SK-N-SH (cell line): ENCODE data around the gene UMODL1.

ENCODE experiments used
- MAX ChIP-seq: IDR thresholded peaks from 2 replicates; pipeline ENCODE4 v1.4.0; 2012; ENCODE audit warnings: low read depth
- POLR2AphosphoS5 ChIP-seq: IDR thresholded peaks from 2 replicates; pipeline ENCODE4 v1.6.1; 2012; ENCODE audit warnings: low read depth, low read length
- RAD21 ChIP-seq: IDR thresholded peaks from 2 replicates; pipeline ENCODE4 v1.6.1; 2012; ENCODE audit warnings: mild to moderate bottlenecking, low read length
- REST ChIP-seq: IDR thresholded peaks from 2 replicates; pipeline ENCODE4 v1.6.1; 2012; ENCODE audit warnings: mild to moderate bottlenecking, low read depth, low read length, moderate library complexity
- TF ChIP-seq, protein P1 (sequence below): fragments of 200-600 bp; sonication (generic); IDR thresholded peaks from 2 replicates; pipeline ENCODE4 v1.6.1; 2017; ENCODE audit warnings: antibody characterized with exemption, mild to moderate bottlenecking, moderate library complexity
- TF ChIP-seq, protein P2 (sequence below): fragments of 150-350 bp; IDR thresholded peaks from 2 replicates; pipeline ENCODE4 v1.6.1; 2016; ENCODE audit warnings: mild to moderate bottlenecking, low read depth, low read length

DNA sequence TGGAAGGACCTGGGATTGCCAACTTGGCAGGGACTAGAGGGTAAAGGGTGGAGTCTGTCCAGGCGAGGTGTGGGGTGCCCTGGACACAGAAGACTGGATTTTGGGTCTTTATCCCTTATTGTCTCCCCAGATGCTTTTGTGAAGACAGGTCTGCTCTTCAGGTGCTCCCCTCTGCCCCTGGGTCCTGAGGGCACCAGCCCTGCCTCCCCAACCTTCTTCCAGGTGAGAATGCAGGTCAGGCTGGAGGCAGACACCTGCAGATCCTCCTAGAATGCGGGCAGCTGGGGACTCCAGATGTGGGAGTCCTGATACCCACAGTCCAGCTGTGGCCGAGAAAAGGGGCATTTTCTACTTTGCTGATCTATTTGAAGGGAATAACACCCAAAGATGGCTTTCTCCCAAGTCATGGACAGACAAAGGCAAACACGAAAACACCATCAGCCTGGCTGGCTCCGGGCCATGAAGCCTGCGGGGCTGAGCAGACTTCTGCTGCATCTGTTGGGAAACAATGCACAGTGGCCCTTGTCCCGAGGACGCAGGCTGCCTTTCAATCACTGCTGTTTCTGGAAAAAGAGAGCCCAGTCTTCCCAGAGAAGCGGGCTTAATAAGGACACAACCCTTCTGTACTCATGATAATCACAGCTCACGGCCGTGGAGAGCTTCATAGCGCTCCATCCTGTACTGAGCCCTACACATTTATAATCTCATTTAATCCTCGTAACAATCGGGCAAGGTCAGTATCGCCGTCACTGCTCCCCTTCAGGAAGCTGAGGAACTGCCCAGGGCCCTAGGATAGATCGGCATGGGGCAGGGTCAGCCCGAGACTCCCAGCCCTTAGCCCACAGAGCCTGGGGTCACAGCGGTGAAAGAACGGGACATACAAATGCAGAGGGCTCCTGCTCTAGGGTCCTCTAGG is 85.8 kb downstream of the UMODL1 start:
- TF ChIP-seq REST (no peak), POLR2AphosphoS5 (no peak), RAD21 (no peak), MAX (no peak)
- TF ChIP-seq, protein P1, sequence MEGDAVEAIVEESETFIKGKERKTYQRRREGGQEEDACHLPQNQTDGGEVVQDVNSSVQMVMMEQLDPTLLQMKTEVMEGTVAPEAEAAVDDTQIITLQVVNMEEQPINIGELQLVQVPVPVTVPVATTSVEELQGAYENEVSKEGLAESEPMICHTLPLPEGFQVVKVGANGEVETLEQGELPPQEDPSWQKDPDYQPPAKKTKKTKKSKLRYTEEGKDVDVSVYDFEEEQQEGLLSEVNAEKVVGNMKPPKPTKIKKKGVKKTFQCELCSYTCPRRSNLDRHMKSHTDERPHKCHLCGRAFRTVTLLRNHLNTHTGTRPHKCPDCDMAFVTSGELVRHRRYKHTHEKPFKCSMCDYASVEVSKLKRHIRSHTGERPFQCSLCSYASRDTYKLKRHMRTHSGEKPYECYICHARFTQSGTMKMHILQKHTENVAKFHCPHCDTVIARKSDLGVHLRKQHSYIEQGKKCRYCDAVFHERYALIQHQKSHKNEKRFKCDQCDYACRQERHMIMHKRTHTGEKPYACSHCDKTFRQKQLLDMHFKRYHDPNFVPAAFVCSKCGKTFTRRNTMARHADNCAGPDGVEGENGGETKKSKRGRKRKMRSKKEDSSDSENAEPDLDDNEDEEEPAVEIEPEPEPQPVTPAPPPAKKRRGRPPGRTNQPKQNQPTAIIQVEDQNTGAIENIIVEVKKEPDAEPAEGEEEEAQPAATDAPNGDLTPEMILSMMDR = no peak
- TF ChIP-seq, protein P2, sequence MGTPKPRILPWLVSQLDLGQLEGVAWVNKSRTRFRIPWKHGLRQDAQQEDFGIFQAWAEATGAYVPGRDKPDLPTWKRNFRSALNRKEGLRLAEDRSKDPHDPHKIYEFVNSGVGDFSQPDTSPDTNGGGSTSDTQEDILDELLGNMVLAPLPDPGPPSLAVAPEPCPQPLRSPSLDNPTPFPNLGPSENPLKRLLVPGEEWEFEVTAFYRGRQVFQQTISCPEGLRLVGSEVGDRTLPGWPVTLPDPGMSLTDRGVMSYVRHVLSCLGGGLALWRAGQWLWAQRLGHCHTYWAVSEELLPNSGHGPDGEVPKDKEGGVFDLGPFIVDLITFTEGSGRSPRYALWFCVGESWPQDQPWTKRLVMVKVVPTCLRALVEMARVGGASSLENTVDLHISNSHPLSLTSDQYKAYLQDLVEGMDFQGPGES = no peak
